GF-D8 (cell line): ENCODE data around the gene FRYL.
A peak's percentile ranks its signal among the peaks of the same experiment; 100 is the strongest.
"Not testable (repeated sequence)": the region's sequence is repeated elsewhere in the genome, so short reads cannot be mapped to it uniquely, and the experiment has no call there.

ENCODE experiments used
- DNase-seq: peaks from one replicate; lab custom pipeline; 2025; lab: John Stamatoyannopoulos, UW

The FRYL gene

GRCh38 chr4:48698029-48698971, 81.8 kb downstream of the FRYL start:
- DNase-seq: peak; percentile 19

- DNase-seq: not testable (repeated sequence)
Observed at GRCh38 chr4:48697516-48697915, 82.6 kb downstream of the FRYL start.

DNA sequence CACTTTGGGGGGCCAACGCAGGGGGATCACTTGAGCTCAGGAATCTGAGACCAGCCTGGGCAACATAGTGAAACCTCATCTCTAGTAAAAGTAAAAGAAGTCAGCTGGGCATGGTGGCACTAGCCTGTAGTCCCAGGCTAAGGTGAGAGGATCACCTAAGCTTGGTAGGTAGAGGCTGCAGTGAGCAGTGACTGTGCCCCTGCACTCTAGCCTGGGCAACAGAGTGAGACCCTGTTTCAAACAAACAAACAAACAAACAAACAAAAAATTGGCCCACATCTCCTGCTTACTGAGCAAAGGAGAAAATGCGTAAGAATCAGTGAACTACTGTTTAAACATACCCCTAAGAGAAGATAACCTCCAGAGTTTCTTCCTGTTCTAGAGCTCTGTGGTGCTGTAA, 85.3 kb downstream of the FRYL start:
- DNase-seq: no peak

DNA sequence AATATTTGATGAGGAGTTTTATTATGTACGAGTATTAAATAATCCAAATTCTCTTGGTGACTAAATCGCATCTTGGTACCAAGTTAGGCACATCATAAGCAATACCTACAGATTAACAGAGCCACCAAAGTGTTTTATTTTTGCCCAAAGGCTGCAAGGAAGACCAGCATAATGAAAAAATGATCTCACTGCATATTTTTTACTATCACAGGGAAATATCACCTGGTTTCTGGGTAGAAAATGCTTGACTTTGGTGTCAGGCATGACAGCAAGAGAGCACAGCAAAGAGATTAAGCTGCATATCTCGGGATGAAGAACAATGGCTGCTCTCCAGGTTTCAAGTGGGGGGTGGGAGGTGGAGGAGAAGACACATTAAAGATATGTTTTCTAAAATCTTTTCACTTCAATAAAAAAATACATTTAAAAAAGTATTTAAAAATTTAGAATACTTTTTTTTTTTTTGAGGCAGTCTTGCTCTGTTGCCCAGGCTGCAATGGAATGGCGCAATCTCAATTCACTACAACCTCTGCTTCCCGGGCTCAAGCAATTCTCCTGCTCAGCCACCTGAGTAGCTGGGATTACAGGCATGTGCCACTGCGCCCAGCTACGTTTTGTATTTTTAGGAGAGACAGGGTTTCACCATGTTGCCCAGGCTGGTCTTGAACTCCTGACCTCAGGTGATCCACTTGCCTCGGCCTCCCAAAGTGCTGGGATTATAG, 86.1 kb downstream of the FRYL start:
- DNase-seq: no peak

DNA sequence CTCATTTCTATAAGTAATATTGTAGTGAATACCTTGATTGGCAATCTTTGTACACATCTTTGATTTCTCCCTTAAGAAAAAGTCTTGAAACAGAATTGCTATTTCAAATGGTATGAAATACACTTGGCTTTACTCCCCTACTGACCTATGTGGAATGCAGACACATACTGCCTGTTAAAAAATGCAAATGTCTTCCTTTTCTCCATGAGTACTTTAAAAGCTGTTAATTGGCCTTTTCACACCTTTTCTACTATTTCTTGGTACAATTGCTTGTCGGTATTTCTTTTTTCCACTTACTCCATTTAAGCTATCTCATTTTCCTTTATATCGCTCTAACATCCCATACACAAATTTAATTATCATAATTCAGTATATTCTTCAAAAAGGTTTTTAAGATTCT, 87.2 kb downstream of the FRYL start:
- DNase-seq: no peak

DNA sequence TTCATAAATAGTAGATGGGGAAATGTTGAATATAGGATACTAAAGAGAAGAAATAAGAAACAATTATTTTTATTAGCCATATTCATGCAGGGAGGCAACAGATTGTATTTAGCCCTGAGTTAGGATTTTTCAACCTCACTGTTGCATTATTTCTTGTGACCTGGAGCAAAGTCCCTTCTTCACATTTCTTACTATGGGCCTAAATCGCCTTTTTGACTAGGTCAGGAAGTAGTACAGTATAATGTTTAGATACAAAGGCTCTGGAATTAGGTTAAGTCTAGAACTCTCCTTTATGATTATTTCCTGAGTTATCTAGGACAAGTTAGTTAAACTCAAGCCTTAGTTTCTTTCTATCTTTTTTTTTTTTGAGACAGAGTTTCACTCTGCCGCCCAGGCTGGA, 88.0 kb downstream of the FRYL start:
- DNase-seq: no peak

- no peak for DNase-seq
Observed at GRCh38 chr4:48688953-48689352, 91.1 kb downstream of the FRYL start.

GRCh38 chr4:48687313-48688051, 92.6 kb downstream of the FRYL start:
- DNase-seq: no peak

- DNase-seq: no peak
Observed at GRCh38 chr4:48686369-48686768, 93.7 kb downstream of the FRYL start.

GRCh38 chr4:48683784-48684666, 96.1 kb downstream of the FRYL start:
- DNase-seq: peak; percentile 12

DNA sequence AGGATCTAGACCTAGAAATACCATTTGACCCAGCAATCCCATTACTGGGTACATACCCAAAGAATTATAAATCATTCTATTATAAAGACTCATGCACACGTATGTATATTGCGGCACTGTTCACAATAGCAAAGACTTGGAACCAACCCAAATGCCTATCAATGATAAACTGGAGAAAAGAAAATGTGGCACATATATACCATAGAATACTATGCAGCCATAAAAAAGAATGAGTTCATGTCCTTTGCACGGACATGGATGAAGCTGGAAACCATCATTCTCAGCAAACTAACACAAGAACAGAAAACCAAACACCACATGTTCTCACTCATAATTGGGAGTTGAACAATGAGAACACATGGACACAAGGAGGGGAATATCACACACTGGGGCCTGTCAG, 97.2 kb downstream of the FRYL start:
- DNase-seq: not testable (repeated sequence)

- DNase-seq: peak; percentile 4
Observed at GRCh38 chr4:48681856-48682255, 98.2 kb downstream of the FRYL start.

GRCh38 chr4:48680848-48681568, 99.1 kb downstream of the FRYL start:
- no peak for DNase-seq

DNA sequence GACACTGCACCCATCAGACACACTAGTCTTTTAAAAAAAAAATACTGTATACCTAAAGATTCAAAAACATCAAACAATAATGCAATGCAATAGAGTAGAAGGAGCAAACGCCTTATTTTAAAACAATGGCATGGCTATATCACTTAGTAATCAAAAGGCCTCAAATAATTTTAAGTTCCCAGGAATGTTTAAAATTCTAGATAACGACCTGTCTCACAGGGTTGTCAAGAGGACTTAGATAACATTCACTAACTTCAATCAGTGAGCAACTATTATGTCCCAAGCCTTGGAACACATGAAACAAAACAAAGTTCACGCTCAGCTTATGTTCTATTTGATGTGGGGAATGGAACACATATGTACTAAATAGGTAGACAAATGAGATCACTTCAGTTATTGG, 106.5 kb downstream of the FRYL start:
- no peak for DNase-seq

- DNase-seq: no peak
Observed at GRCh38 chr4:48670587-48670986, 109.5 kb downstream of the FRYL start.

DNA sequence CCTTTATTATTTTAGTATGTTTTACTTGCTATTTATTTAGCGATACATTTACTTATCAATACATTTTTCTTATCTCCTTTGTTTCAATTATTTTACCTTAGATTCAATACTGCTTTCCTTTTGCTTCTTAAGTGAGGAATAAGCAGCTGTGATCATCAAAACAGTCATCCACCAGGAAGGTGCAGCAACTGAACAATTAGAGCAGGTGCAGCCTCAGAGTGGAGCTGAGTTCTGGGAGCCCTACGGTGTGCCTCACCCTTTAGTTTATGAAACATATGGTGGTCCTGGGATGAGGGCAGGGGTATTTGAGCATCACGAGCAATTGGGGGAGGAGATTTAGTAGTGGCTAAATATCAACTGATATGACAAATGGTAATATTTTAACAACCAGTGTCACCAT, 111.0 kb downstream of the FRYL start:
- DNase-seq: no peak

- no peak for DNase-seq
Observed at GRCh38 chr4:48668254-48669017, 111.6 kb downstream of the FRYL start.

DNA sequence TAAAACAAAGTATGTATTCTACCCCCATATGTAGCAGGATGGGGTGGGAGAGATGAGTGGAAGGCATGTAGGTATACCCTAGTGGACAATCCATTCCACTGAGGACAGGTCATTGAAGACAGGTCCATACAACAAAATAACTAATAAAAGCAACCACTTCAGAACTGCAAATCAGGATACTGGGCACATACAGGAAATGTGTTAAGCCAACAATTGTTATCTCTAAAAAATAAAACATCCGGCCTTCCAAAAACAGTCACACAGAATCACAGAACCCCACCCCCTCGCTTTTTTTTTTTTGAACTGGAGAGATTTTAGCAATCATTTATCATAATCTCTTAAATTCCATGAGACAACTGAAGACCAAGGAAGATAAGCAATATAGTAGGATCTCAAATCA, 112.9 kb downstream of the FRYL start:
- DNase-seq: no peak

- no peak for DNase-seq
Observed at GRCh38 chr4:48665555-48666186, 114.4 kb downstream of the FRYL start.

- no peak for DNase-seq
Observed at GRCh38 chr4:48664938-48665337, 115.1 kb downstream of the FRYL start.
